ENCODE data around the gene CTIF.

CTIF gene

GRCh38 chr18:48533340-48534070 lies 5.3 kb upstream of the CTIF start:
- no peak for DNase-seq

GRCh38 chr18:48534364-48534763 lies 4.5 kb upstream of the CTIF start:
- DNase-seq, result no peak

GRCh38 chr18:48535956-48536355 lies 2.9 kb upstream of the CTIF start:
- no peak for DNase-seq

- DNase-seq, result no peak
These were observed 2.3 kb upstream of the CTIF start for GRCh38 chr18:48536516-48536915.

GRCh38 chr18:48539406-48540250 lies 797 bp downstream of the CTIF start:
- no peak for DNase-seq

- no peak for DNase-seq
These were observed 1.6 kb downstream of the CTIF start for GRCh38 chr18:48540251-48541025.

GRCh38 chr18:48541026-48541746 lies 2.4 kb downstream of the CTIF start:
- DNase-seq, result no peak

- no peak for DNase-seq
These were observed 3.0 kb downstream of the CTIF start for GRCh38 chr18:48541747-48542400.

- no peak for DNase-seq
These were observed 3.8 kb downstream of the CTIF start for GRCh38 chr18:48542513-48543181.

- DNase-seq, result no peak
These were observed 4.4 kb downstream of the CTIF start for GRCh38 chr18:48543228-48543627.

- no peak for DNase-seq
These were observed 5.3 kb downstream of the CTIF start for GRCh38 chr18:48544116-48544515.

- DNase-seq, result no peak
These were observed 6.0 kb downstream of the CTIF start for GRCh38 chr18:48544661-48545415.

- DNase-seq, result no peak
These were observed 7.0 kb downstream of the CTIF start for GRCh38 chr18:48545757-48546321.

GRCh38 chr18:48546396-48546795 lies 7.6 kb downstream of the CTIF start:
- no peak for DNase-seq

- DNase-seq, result no peak
These were observed 8.7 kb downstream of the CTIF start for GRCh38 chr18:48547531-48547981.

- no peak for DNase-seq
These were observed 9.4 kb downstream of the CTIF start for GRCh38 chr18:48548011-48548771.

GRCh38 chr18:48548921-48549320 lies 10.1 kb downstream of the CTIF start:
- DNase-seq, result no peak

GRCh38 chr18:48550101-48550729 lies 11.4 kb downstream of the CTIF start:
- no peak for DNase-seq

- DNase-seq, result no peak
These were observed 12.3 kb downstream of the CTIF start for GRCh38 chr18:48551100-48551499.

Data from NCI-H1436 treated with DMSO at 0.1 percent for 48 hours (cell line).